T-helper 17 cell (primary cell): ENCODE results near the gene MICALL2. TPM values are rescaled to one million over a fixed set of nuclear protein-coding genes. Genes with fewer than 3 reads are reported as not detected.

Source experiments
- ATAC-seq: fragments of 150-1000 bp; cut with Tn5 transposase; 2 replicates; pipeline ENCODE4 v1.10.0; 2021; ENCODE audit warnings: mild to moderate bottlenecking, moderate library complexity
- DNase-seq, 3 donors: peaks; one replicate each; pipeline versions ENCODE4 v3.0.0 to v3.0.0-alpha.2; 2020 to 2021
- H3K9me3 ChIP-seq: one replicate; pipeline ENCODE4 v1.7.0; 2013; ENCODE audit warnings: low read length, mild to moderate bottlenecking; ENCODE audit not compliant: control insufficient read depth, poor library complexity, severe bottlenecking
- H3K27ac Mint-ChIP-seq: one replicate; pipeline ENCODE4 v1.8.0; 2022; ENCODE audit warnings: mild to moderate bottlenecking, moderate library complexity, mixed read lengths
- H3K27me3 Mint-ChIP-seq: one replicate; pipeline ENCODE4 v1.8.0; 2022; ENCODE audit warnings: mixed read lengths
- H3K36me3 Mint-ChIP-seq: one replicate; pipeline ENCODE4 v1.8.0; 2022; ENCODE audit warnings: low read depth, mixed read lengths
- H3K4me1 Mint-ChIP-seq: one replicate; pipeline ENCODE4 v1.8.0; 2022; ENCODE audit warnings: mild to moderate bottlenecking, mixed read lengths
- H3K4me3 Mint-ChIP-seq: one replicate; pipeline ENCODE4 v1.8.0; 2022; ENCODE audit warnings: mild to moderate bottlenecking, moderate library complexity, mixed read lengths
- total RNA-seq, 4 donors: library from RNA in 2 of 4; stranded (reverse) in 2 of 4; gene quantifications; one replicate each; pipeline ENCODE4 v1.2.3 and lab custom pipeline; 2022 to 2026

Gene MICALL2
- total RNA-seq, 2 donors from 2014 or later = 3.2 to 3.4 TPM

- H3K9me3 ChIP-seq = no peaks in the 10 kb centered on the region
- Mint-ChIP-seq H3K36me3 (no peaks in the 10 kb centered on the region), H3K4me3 (no peak overlapping the region), H3K4me1 (peaks cover 7% of the 10 kb centered on the region), H3K27ac (no peak overlapping the region), H3K27me3 (no peaks in the 10 kb centered on the region)
- DNase-seq = peak; percentile 80 to 84 (median 83)
- peak; percentile 91 for ATAC-seq
Measured at GRCh38 chr7:1473864-1474512, 14.7 kb upstream of the MICALL2 start.

GRCh38 chr7:1470901-1471300, 11.6 kb upstream of the MICALL2 start:
- no peaks in the 10 kb centered on the region for H3K27me3 Mint-ChIP-seq
- H3K4me1 Mint-ChIP-seq = peaks cover 7% of the 10 kb centered on the region
- H3K4me3 Mint-ChIP-seq = no peak overlapping the region
- DNase-seq = no peak
- no peaks in the 10 kb centered on the region for H3K9me3 ChIP-seq
- no peaks in the 10 kb centered on the region for H3K36me3 Mint-ChIP-seq
- ATAC-seq = no peak
- H3K27ac Mint-ChIP-seq = no peak overlapping the region

GRCh38 chr7:1468643-1469298, 9.5 kb upstream of the MICALL2 start:
- Mint-ChIP-seq H3K27ac (no peak overlapping the region), H3K36me3 (no peaks in the 10 kb centered on the region), H3K27me3 (no peaks in the 10 kb centered on the region), H3K4me1 (no peaks in the 10 kb centered on the region), H3K4me3 (no peak overlapping the region)
- no peak for DNase-seq
- H3K9me3 ChIP-seq = no peaks in the 10 kb centered on the region
- no peak for ATAC-seq

- no peak overlapping the region for H3K27ac Mint-ChIP-seq
- H3K27me3 Mint-ChIP-seq = no peaks in the 10 kb centered on the region
- no peak for DNase-seq
- ATAC-seq = no peak
- no peaks in the 10 kb centered on the region for H3K9me3 ChIP-seq
- no peaks in the 10 kb centered on the region for H3K36me3 Mint-ChIP-seq
- no peaks in the 10 kb centered on the region for H3K4me1 Mint-ChIP-seq
- H3K4me3 Mint-ChIP-seq = no peak overlapping the region
Measured at GRCh38 chr7:1468203-1468602, 8.9 kb upstream of the MICALL2 start.

GRCh38 chr7:1466524-1467271, 7.4 kb upstream of the MICALL2 start:
- H3K27me3 Mint-ChIP-seq = no peaks in the 10 kb centered on the region
- ATAC-seq = no peak
- H3K4me1 Mint-ChIP-seq = peaks cover 10% of the 10 kb centered on the region
- no peak overlapping the region for H3K27ac Mint-ChIP-seq
- no peak for DNase-seq
- no peaks in the 10 kb centered on the region for H3K36me3 Mint-ChIP-seq
- no peaks in the 10 kb centered on the region for H3K9me3 ChIP-seq
- no peak overlapping the region for H3K4me3 Mint-ChIP-seq

- DNase-seq (no peak), ATAC-seq (no peak)
- no peaks in the 10 kb centered on the region for H3K36me3 Mint-ChIP-seq
- peaks cover 15% of the 10 kb centered on the region for H3K4me1 Mint-ChIP-seq
- no peak overlapping the region for H3K4me3 Mint-ChIP-seq
- no peaks in the 10 kb centered on the region for H3K27me3 Mint-ChIP-seq
- no peak overlapping the region for H3K27ac Mint-ChIP-seq
- no peaks in the 10 kb centered on the region for H3K9me3 ChIP-seq
Measured at GRCh38 chr7:1464694-1465093, 5.4 kb upstream of the MICALL2 start.

GRCh38 chr7:1463676-1464223, 4.5 kb upstream of the MICALL2 start:
- Mint-ChIP-seq H3K4me1 (peaks cover 15% of the 10 kb centered on the region), H3K27ac (no peak overlapping the region), H3K4me3 (no peak overlapping the region), H3K27me3 (no peaks in the 10 kb centered on the region), H3K36me3 (no peaks in the 10 kb centered on the region)
- ATAC-seq (no peak), DNase-seq (no peak)
- H3K9me3 ChIP-seq = no peaks in the 10 kb centered on the region

GRCh38 chr7:1461646-1462375, 2.5 kb upstream of the MICALL2 start:
- no peak for DNase-seq
- Mint-ChIP-seq H3K27ac (peak overlapping the region; percentile 87), H3K4me3 (peak overlapping the region; percentile 71), H3K27me3 (no peaks in the 10 kb centered on the region), H3K36me3 (no peaks in the 10 kb centered on the region), H3K4me1 (peaks cover 18% of the 10 kb centered on the region)
- H3K9me3 ChIP-seq = no peaks in the 10 kb centered on the region
- ATAC-seq = no peak

GRCh38 chr7:1460821-1461645, 1.8 kb upstream of the MICALL2 start:
- H3K27ac Mint-ChIP-seq = peak overlapping the region; percentile 87
- peaks cover 18% of the 10 kb centered on the region for H3K4me1 Mint-ChIP-seq
- no peaks in the 10 kb centered on the region for H3K27me3 Mint-ChIP-seq
- DNase-seq (no peak), ATAC-seq (no peak)
- H3K4me3 Mint-ChIP-seq = peak overlapping the region; percentile 19
- H3K36me3 Mint-ChIP-seq = no peaks in the 10 kb centered on the region
- no peaks in the 10 kb centered on the region for H3K9me3 ChIP-seq

- H3K4me3 Mint-ChIP-seq = peak overlapping the region; percentile 75
- H3K4me1 Mint-ChIP-seq = peaks cover 18% of the 10 kb centered on the region
- no peak for ATAC-seq
- no peaks in the 10 kb centered on the region for H3K36me3 Mint-ChIP-seq
- no peaks in the 10 kb centered on the region for H3K9me3 ChIP-seq
- no peak for DNase-seq
- H3K27me3 Mint-ChIP-seq = no peaks in the 10 kb centered on the region
- H3K27ac Mint-ChIP-seq = peak overlapping the region; percentile 74
Measured at GRCh38 chr7:1459920-1460820, 900 bp upstream of the MICALL2 start.

GRCh38 chr7:1459512-1459892, 232 bp upstream of the MICALL2 start:
- no peak overlapping the region for H3K27ac Mint-ChIP-seq
- peak; percentile 98 to 99 (median 99) for DNase-seq
- ATAC-seq = peak; percentile 96

More at GRCh38 chr7:1459512-1459892, 232 bp upstream of the MICALL2 start:
- H3K4me1 Mint-ChIP-seq = peaks cover 18% of the 10 kb centered on the region
- H3K9me3 ChIP-seq = no peaks in the 10 kb centered on the region
- no peaks in the 10 kb centered on the region for H3K27me3 Mint-ChIP-seq
- peak overlapping the region; percentile 76 for H3K4me3 Mint-ChIP-seq
- H3K36me3 Mint-ChIP-seq = no peaks in the 10 kb centered on the region
